Mononuclear cell (primary cell): ENCODE measurements around the gene CPLX3. TPM values are rescaled to one million over a fixed set of nuclear protein-coding genes. Genes with fewer than 3 reads are reported as not detected.

Experiments
- H3K27me3 ChIP-seq: 2 replicates; pipeline ENCODE4 v1.6.0; 2011; ENCODE audit warnings: low read length, control low read depth; ENCODE audit not compliant: insufficient read depth
- H3K4me1 ChIP-seq: 2 replicates; pipeline ENCODE4 v1.5.1; 2011; ENCODE audit warnings: mild to moderate bottlenecking, low read length, control low read depth; ENCODE audit not compliant: insufficient read depth
- H3K4me3 ChIP-seq: 2 replicates; pipeline ENCODE4 v1.5.1; 2011; ENCODE audit warnings: mild to moderate bottlenecking, low read length, moderate library complexity
- H3K9me3 ChIP-seq: 2 replicates; pipeline ENCODE4 v1.5.1; 2011; ENCODE audit warnings: low read depth, mild to moderate bottlenecking, control low read depth, low read length
- total RNA-seq: library from RNA; depleted of rRNA; stranded (reverse); fragments of >200 nt; gene quantifications from one replicate; pipeline ENCODE4 v1.2.3, GENCODE V29; 2012

Gene CPLX3, protein sequence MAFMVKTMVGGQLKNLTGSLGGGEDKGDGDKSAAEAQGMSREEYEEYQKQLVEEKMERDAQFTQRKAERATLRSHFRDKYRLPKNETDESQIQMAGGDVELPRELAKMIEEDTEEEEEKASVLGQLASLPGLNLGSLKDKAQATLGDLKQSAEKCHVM
- total RNA-seq, result not detected

DNA sequence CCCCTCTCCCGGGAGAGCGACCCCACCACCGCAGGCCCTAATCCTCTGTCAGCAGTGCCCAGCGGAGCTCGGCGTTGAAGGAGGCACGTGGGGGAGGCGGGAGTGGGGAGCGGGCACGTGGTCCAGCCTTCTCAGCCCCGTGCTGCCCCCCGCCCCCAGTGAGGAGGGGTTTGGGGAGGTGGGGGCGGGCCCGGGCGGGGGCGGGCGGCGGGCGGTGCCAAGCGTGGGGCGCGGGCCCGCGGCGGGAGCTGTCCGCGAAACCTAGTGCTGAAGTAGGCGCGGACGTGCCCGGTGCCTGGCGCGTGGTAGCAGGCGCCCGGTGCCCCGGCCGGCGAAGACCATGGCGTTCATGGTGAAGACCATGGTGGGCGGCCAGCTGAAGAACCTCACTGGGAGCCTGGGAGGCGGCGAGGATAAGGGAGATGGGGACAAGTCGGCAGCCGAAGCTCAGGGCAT, at the start of gene CPLX3:
Gene CPLX3 (plus strand): TSS at position 264 of the 456 bp plus-strand sequence. CDS start 77 bp downstream, at position 341.
- Histone ChIP-seq H3K27me3 (peaks cover 16% of the 10 kb centered on the region), H3K4me3 (no peak within 1 kb of the TSS), H3K4me1 (peaks cover 5% of the 10 kb centered on the region), H3K9me3 (no peaks in the 10 kb centered on the region)

DNA sequence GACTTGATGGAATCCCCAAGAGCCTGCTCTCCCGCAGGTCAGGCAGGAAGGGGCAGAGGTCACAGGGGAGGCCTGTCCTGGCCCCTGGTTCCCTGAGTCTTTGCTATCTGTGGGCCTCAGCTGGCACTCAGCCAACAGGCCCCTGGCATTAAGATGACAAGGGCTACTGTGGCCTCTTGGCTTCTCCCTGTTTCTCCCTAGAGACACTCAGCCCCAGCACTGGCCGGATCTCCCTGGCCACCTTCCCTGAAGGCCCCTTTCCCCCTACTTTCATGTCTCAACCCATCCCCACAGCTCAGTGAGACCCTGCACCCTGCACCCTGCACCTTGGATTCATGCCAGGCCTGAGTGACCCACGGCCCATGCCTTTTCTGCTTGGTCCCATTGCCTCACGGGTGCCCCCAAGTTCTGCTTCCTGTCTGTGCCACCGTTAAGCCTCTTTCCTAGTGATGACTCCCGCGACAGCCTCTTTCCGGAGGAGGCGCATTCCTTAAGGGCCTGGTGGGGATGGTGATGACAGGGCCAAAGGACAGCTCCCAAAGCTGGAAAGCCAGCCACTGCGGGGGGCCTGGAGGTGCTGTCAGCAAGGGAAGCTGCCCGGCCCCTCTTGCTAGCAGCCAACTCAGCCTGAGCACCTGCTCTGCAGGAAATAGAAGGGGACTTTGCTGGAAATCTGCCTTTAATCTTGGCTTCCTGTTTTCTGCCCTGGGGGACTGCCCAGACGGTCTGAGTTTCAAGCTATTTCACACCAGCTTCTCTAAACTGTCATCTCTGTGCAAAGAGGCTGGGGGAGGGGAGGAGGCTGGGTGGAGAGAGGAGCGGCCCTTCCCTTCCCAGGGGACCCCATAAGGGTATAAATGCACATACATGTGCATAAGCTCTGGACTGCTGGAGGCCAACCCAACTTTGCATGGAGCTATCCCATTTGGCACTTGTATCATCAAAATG, 49.3 kb upstream of the CPLX3 start:
- H3K27me3 ChIP-seq, result no peaks in the 10 kb centered on the region
- H3K9me3 ChIP-seq, result no peaks in the 10 kb centered on the region
- peaks cover 94% of the 10 kb centered on the region for H3K4me1 ChIP-seq
- no peak overlapping the region for H3K4me3 ChIP-seq

DNA sequence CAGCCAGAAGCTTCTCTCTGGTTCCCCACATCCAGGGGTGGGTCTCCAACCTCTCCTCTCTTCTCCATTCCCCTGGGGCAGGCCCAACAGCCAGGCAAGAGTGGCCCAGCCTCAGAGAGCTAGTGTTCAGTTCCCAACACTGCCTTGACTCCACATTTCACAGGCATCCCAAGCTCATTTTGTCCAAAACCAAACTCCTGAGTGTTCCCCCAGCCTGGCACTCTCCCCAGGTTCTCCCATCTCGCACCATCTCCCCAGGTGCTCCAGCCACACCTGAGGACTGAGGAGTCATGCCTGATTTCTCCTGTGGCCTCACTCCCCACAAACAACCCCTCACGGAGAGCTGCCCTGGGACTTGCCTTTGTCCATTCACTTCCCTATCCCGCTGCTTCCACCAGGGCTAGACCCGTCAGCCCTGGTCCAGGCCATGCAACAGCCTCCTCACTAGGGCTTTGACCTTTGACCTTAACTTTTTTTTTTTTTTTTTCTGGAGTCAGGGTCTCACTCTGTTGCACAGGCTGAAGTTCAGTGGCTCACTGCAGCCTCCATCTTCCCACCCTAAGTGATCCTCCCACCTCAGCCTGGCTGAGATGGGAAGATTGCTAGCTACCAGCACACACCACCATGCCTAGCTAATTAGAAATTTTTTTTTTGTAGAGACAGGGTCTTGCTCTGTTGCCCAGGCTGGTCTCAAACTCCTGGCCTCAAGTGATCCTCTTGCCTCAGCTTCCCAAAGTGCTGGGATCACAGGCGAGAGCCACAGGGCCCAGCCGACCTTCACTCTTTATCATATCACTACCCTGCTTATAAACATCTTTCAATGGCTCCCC, 48.4 kb upstream of the CPLX3 start:
- Histone ChIP-seq H3K4me3 (no peak overlapping the region), H3K9me3 (no peaks in the 10 kb centered on the region), H3K4me1 (peaks cover 89% of the 10 kb centered on the region), H3K27me3 (no peaks in the 10 kb centered on the region)

DNA sequence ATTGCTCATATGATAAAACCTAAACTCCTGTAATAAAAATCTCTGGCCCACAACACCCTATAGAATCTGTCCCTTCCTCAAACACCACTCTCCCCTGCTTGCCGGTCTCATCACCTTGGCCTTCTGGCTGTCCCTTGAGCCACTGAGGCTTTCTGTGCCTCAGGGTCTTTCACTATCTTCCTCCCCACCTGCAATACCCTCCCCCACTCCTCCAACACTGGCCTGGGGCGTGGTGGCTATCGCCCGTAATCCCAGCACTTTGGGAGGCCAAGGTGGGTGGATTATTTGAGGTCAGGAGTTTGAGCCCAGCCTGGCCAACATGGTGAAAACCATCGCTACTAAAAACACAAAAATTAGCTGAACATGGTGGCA, 47.8 kb upstream of the CPLX3 start:
- Histone ChIP-seq H3K4me3 (no peak overlapping the region), H3K27me3 (no peaks in the 10 kb centered on the region), H3K4me1 (peaks cover 89% of the 10 kb centered on the region), H3K9me3 (no peaks in the 10 kb centered on the region)

DNA sequence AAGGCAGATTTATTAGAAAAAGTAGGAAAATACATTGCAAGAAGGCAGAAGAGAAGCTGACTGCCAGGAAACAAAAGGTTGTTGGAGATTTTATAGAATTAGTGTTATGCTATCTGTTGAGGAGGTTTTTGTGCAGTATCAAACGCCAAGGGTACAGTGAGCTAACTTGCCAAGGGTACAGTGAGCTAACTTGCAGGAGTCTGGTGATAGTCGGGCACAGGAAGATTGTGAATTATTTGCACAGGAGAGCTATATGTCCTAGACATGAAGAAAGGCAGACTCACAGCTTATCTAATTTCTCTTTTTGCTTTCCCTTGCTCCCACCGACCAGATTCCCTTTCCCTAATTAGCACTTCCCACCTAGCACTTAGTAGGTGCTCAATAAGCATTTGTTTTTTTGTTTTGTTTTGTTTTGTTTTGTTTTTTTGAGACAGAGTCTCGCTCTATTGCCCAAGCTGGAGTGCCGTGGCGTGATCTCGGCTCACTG, 47.2 kb upstream of the CPLX3 start:
- Histone ChIP-seq H3K4me1 (peaks cover 89% of the 10 kb centered on the region), H3K27me3 (no peaks in the 10 kb centered on the region), H3K9me3 (no peaks in the 10 kb centered on the region), H3K4me3 (no peak overlapping the region)

DNA sequence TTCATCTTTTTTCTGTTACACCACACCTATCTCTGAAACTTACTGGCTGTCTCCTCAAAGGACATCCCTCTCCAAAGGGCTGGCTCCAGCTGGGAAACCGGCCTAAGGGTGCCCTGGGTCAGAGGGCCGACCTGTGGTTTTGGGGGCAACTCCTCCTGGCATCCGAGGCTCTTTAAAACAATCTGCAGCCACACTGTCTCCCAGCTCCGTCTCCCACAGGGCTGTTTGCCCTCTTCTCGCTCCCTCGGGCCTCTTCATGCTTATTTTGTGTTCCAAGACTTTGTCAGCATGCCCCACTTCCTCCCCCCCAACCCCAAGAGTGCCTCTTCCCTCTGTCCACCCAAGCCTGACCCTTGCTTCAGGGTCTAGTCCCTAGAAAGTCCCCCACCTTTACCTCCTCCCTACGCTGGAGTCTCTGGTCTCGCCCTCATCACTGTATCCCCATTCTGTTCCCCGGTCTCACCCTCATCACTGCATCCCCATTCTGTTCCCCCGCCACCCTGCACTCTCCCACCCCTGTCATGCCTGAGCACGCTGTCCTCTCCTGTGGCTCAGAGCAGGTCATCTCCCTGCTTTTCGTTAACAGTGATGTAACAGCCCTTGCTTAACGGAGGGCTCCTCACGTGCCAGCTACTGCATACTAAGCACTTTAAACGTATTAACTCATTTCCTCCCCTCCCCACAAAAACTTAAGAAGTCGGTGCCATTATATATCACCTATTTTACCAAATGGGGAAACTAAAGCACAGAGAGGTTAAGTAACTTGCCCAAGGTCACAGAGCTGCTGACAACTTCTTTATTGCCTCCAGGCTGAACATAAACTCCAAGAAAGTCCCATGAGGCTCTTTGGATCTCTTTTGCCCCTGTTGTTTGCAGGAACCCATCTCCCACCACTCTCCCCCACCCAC, 45.6 kb upstream of the CPLX3 start:
- H3K4me3 ChIP-seq, result peak overlapping the region; percentile 98
- peaks cover 89% of the 10 kb centered on the region for H3K4me1 ChIP-seq
- H3K9me3 ChIP-seq, result no peaks in the 10 kb centered on the region
- H3K27me3 ChIP-seq, result no peaks in the 10 kb centered on the region

DNA sequence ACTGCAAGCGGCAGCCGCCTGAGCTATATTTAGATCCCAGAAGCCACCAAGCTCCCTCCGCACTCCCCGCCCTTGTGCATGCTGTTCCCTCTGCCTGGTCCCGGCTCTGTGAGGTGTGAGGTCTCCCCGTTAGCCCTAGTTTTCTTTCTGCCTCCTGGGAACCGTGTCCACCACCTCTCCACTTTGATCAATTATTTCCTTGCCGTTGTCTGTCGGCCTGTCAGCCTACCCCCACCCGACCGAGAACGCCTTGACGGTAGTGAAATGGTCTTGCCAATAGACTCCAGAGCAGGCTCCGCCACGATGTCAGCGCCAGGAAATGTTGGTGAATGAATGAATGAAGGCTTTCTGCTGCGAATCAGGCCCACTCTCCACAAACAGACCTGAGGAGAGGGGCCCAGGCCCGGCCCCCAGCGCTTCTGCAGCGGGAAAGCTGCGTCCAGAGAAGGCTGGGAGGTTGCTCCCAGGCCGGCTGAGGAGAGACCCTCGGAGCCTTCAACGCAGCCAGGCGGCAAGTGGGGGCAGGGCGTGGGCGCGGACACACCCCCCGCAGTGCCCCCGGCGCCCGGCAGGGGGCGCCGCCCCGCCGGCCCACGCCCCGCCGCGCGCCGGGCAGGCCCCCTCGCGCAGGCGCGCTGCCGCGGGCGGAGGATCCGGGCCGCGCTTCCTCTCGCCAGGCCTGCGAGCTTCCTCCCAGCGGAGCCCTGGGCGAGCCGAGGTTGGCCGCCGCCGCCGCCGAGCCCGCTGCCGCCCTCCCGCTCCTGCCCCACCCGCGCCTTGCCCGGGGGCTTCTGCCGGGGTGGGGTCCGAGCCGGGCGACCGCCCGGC, 44.8 kb upstream of the CPLX3 start, which contains the start of gene CSK:
Gene CSK (plus strand): TSS at position 650 of the 828 bp plus-strand sequence. CDS start 16,218 bp downstream, outside the sequence.
- peak within 1 kb of the TSS; percentile 98 for H3K4me3 ChIP-seq
- H3K9me3 ChIP-seq, result no peaks in the 10 kb centered on the region
- H3K4me1 ChIP-seq, result peaks cover 89% of the 10 kb centered on the region
- no peaks in the 10 kb centered on the region for H3K27me3 ChIP-seq

DNA sequence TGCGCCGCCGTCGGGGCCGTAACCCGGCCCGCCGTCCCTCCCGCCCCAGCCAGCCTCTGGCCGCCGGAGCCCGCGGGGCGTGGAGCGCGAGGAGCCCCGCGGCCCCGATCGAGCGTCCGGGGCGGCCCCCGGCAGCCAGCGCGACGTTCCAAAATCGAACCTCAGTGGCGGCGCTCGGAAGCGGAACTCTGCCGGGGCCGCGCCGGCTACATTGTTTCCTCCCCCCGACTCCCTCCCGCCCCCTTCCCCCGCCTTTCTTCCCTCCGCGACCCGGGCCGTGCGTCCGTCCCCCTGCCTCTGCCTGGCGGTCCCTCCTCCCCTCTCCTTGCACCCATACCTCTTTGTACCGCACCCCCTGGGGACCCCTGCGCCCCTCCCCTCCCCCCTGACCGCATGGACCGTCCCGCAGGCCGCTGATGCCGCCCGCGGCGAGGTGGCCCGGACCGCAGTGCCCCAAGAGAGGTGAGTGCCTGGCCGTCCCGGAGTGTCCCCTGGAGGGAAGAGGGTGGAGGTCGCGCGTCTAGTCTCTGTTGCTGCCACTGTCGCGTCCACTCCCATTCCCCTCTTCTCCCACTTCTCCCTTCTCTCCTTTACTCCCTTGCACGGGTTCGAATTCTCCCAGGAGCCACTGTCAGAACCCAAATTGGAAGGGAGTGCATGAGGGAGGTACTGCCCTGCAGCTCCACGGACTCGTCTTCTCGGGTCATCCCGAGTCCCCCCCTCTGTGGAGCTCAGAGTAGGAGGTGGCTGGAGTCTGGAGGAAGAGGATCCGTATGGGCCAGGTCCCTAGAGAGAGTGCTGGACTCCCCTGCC, 44.0 kb upstream of the CPLX3 start:
- Histone ChIP-seq H3K4me1 (peaks cover 88% of the 10 kb centered on the region), H3K27me3 (no peaks in the 10 kb centered on the region), H3K4me3 (peak overlapping the region; percentile 98), H3K9me3 (no peaks in the 10 kb centered on the region)

DNA sequence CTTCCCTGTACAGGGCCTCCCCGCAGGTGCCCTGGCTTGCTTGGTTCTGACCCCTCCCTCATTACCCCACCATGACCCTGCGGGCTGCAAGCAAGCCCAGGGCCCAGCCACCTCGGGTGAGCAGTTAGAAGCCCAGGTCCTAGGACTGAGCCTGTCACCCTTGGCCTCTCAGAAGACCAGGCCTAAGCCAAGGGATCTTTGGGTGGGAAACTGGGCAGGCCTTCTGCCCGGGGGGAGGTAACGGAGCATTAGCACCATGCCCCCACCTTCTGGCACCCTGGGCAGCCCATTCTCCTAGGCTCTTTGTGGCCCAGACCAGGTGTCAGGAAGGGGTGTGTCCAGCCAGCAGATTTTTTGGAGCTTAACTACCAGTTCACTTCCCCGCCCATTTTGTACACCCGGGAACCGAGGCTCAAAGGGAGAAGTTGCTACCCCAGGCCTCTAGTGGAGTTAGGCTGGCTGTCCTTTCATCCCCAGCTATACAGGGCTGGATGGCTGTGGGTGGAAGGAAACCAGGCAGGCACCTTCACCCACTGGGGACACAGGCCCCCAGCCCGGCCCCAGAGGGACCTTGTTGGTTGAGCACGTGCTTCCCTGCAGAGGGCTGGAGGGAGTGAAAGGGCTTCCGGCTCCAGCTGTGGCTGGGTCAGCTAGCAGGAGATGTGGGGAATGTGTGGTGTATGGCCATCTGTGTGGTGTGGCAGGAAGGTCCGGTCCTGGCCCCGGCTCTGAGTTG, 43.2 kb upstream of the CPLX3 start:
- Histone ChIP-seq H3K27me3 (no peaks in the 10 kb centered on the region), H3K4me1 (peaks cover 87% of the 10 kb centered on the region), H3K9me3 (no peaks in the 10 kb centered on the region), H3K4me3 (peak overlapping the region; percentile 98)

DNA sequence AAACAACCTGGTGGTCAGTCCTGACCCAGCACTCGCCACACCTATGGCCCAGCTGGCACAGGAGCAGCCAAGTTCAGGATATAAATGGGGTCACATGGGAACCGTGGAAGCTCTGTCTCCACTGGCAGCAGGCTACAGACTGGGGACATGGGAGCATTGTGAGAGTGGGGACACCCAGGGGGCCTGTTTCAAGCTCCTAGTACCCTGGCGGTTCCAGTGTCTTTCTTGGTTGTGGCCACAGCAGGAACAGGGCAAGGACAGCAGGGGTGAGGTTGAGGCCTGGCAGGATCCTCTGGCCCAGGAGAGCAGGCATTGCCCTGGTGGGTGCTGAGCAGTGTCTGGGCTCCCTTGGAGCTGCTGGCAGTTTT, 42.6 kb upstream of the CPLX3 start:
- Histone ChIP-seq H3K4me3 (peak overlapping the region; percentile 98), H3K4me1 (peaks cover 87% of the 10 kb centered on the region), H3K27me3 (no peaks in the 10 kb centered on the region), H3K9me3 (no peaks in the 10 kb centered on the region)

DNA sequence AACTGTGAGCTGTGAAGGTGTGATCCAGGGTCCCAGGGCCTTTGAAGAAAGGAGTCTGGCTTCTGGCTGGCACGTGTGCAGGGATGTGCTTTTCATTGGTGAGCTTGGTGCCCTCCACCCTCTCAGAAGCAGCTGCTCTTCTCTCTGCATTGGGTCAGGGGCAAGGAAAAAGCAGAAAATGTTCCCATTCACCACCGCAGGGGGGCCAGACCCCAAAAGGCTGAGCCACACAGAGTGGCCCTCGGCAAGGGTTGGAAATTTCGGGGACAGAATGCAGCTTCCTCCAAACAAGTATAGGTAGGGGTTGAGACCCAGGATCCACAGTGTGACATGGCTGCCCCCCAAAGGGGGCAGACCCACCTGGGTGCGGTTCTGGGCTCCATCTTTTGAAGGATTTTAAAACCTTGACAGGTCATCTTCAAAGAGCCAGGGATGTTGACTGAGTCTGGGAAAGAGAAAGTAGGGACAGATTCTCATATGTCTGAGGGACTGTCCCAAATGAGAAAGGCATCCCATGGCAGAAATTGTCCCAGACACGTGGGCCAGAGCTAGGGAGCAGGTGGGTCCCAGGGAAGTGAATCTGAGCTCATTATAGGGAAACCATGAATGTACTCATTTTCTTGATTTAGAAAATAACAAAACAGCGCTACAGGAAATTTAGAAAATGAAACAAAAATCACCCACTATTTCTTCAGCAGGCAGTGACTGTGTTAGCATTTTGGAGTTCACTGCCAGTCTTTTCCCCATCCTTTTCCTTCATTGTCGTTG, 41.8 kb upstream of the CPLX3 start:
- Histone ChIP-seq H3K4me1 (peaks cover 87% of the 10 kb centered on the region), H3K27me3 (no peaks in the 10 kb centered on the region), H3K4me3 (peak overlapping the region; percentile 98), H3K9me3 (no peaks in the 10 kb centered on the region)
